H9 (cell line): ENCODE data around the gene DRICH1. TPM values are rescaled to one million over a fixed set of nuclear protein-coding genes. Genes with fewer than 3 reads are reported as not detected.

Source experiments
- DNase-seq: peaks from one replicate; pipeline ENCODE4 v3.0.0-alpha.2; 2017
- H2AFZ ChIP-seq: one replicate; pipeline ENCODE4 v1.6.1; 2013; ENCODE audit warnings: mild to moderate bottlenecking, low read length, control low read depth, moderate library complexity
- H2AK5ac ChIP-seq: 2 replicates; pipeline ENCODE4 v1.6.1; 2013; ENCODE audit warnings: low read length, control low read depth, mixed read lengths; ENCODE audit not compliant: insufficient read length
- H2BK120ac ChIP-seq: one replicate; pipeline ENCODE4 v1.6.1; 2013; ENCODE audit warnings: low read depth, mild to moderate bottlenecking, low read length, control low read depth, inconsistent platforms; ENCODE audit not compliant: poor library complexity, severe bottlenecking
- H2BK12ac ChIP-seq: 2 replicates; pipeline ENCODE4 v1.6.1; 2013; ENCODE audit warnings: low read length, control low read depth, mixed read lengths, low read depth; ENCODE audit not compliant: insufficient read length
- H2BK15ac ChIP-seq: 2 replicates; pipeline ENCODE4 v1.6.1; 2013; ENCODE audit warnings: low read depth, low read length, control low read depth
- H2BK20ac ChIP-seq: one replicate; pipeline ENCODE4 v1.6.1; 2013; ENCODE audit warnings: low read depth, mild to moderate bottlenecking, low read length, control low read depth, inconsistent platforms; ENCODE audit not compliant: poor library complexity, severe bottlenecking
- H2BK5ac ChIP-seq: 2 replicates; pipeline ENCODE4 v1.6.1; 2013; ENCODE audit warnings: low read length, control low read depth, mixed read lengths; ENCODE audit not compliant: insufficient read length
- H3K14ac ChIP-seq: 2 replicates; pipeline ENCODE4 v1.6.1; 2013; ENCODE audit warnings: low read length, control low read depth; ENCODE audit not compliant: insufficient read depth
- H3K18ac ChIP-seq: 2 replicates; pipeline ENCODE4 v1.6.1; 2013; ENCODE audit warnings: low read depth, mild to moderate bottlenecking, mixed read lengths, low read length, control low read depth; ENCODE audit not compliant: insufficient read length
- H3K23ac ChIP-seq: 2 replicates; pipeline ENCODE4 v1.6.1; 2013; ENCODE audit warnings: low read length, control low read depth, mixed read lengths, low read depth; ENCODE audit not compliant: insufficient read length
- H3K23me2 ChIP-seq: 2 replicates; pipeline ENCODE4 v1.6.1; 2013; ENCODE audit warnings: low read depth, mild to moderate bottlenecking, mixed read lengths, low read length, control low read depth; ENCODE audit not compliant: insufficient read length, poor library complexity, severe bottlenecking
- H3K27ac ChIP-seq: 2 replicates; pipeline ENCODE4 v1.5.1; 2013; ENCODE audit warnings: low read length, control low read depth, mixed read lengths, low read depth; ENCODE audit not compliant: insufficient read length
- H3K27me3 ChIP-seq: 2 replicates; pipeline ENCODE4 v1.6.1; 2013; ENCODE audit warnings: low read length, control low read depth, inconsistent platforms; ENCODE audit not compliant: insufficient read depth
- H3K4ac ChIP-seq: 2 replicates; pipeline ENCODE4 v1.6.1; 2013; ENCODE audit warnings: low read depth, mild to moderate bottlenecking, control low read depth, inconsistent platforms, low read length, moderate library complexity
- H3K4me1 ChIP-seq: 2 replicates; pipeline ENCODE4 v1.6.1; 2013; ENCODE audit warnings: low read length, control low read depth, inconsistent platforms; ENCODE audit not compliant: insufficient read depth
- H3K4me2 ChIP-seq: 2 replicates; pipeline ENCODE4 v1.6.1; 2013; ENCODE audit warnings: low read length, control low read depth, mixed read lengths; ENCODE audit not compliant: insufficient read length, insufficient read depth
- H3K56ac ChIP-seq: 2 replicates; pipeline ENCODE4 v1.6.1; 2013; ENCODE audit warnings: low read depth, mild to moderate bottlenecking, mixed read lengths, low read length, control low read depth; ENCODE audit not compliant: insufficient read length
- H3K79me1 ChIP-seq: 2 replicates; pipeline ENCODE4 v1.6.1; 2013; ENCODE audit warnings: low read depth, mild to moderate bottlenecking, moderate library complexity, low read length, control low read depth, inconsistent platforms; ENCODE audit not compliant: insufficient read depth, poor library complexity, severe bottlenecking
- H3K79me2 ChIP-seq: 2 replicates; pipeline ENCODE4 v1.6.1; 2013; ENCODE audit warnings: low read length, control low read depth, inconsistent platforms; ENCODE audit not compliant: insufficient read depth
- H3K9ac ChIP-seq: 2 replicates; pipeline ENCODE4 v1.6.1; 2013; ENCODE audit warnings: low read length, control low read depth, mixed read lengths; ENCODE audit not compliant: insufficient read length; ENCODE audit errors: extremely low read depth
- H3K9me3 ChIP-seq: one replicate; pipeline ENCODE4 v1.6.1; 2013; ENCODE audit warnings: low read depth, low read length, inconsistent platforms; ENCODE audit not compliant: control insufficient read depth
- H3T11ph ChIP-seq: one replicate; pipeline ENCODE4 v1.6.1; 2013; ENCODE audit warnings: mild to moderate bottlenecking, low read length, control low read depth, inconsistent platforms
- H4K20me1 ChIP-seq: one replicate; pipeline ENCODE4 v1.6.1; 2013; ENCODE audit not compliant: control insufficient read depth, insufficient read length, insufficient read depth
- H4K5ac ChIP-seq: 2 replicates; pipeline ENCODE4 v1.6.1; 2013; ENCODE audit warnings: low read depth, mild to moderate bottlenecking, mixed read lengths, low read length, control low read depth; ENCODE audit not compliant: insufficient read length
- H4K8ac ChIP-seq: replicated peaks from 2 replicates; pipeline ENCODE4 v1.6.1; 2013; ENCODE audit warnings: low read length, control low read depth, mixed read lengths, low read depth; ENCODE audit not compliant: insufficient read length
- H4K91ac ChIP-seq: 2 replicates; pipeline ENCODE4 v1.6.1; 2013; ENCODE audit warnings: low read depth, mild to moderate bottlenecking, moderate library complexity, mixed read lengths, low read length, control low read depth; ENCODE audit not compliant: insufficient read length
- H3K27ac Mint-ChIP-seq, 3 experiments: 2 replicates in 2 of 3; 3 replicates in 1 of 3; pipeline ENCODE4 v1.8.0; 2020 to 2021; ENCODE audit warnings: mixed read lengths in 3 of 3, mild to moderate bottlenecking in 1 of 3, moderate library complexity in 1 of 3
- H3K27me3 Mint-ChIP-seq: 2 replicates; pipeline ENCODE4 v1.8.0; 2021; ENCODE audit warnings: low read depth, mild to moderate bottlenecking, moderate library complexity, mixed read lengths
- H3K36me3 Mint-ChIP-seq, 3 experiments: 2 replicates in 2 of 3; 3 replicates in 1 of 3; pipeline ENCODE4 v1.8.0; 2020 to 2021; ENCODE audit warnings: low read depth in 3 of 3, mixed read lengths in 3 of 3; ENCODE audit not compliant: insufficient read depth in 1 of 3
- H3K4me1 Mint-ChIP-seq, 2 experiments: 2 replicates each; pipeline ENCODE4 v1.8.0; 2020; ENCODE audit warnings: mixed read lengths in 2 of 2
- H3K4me3 Mint-ChIP-seq, 2 experiments: 2 replicates in 1 of 2; 3 replicates in 1 of 2; pipeline ENCODE4 v1.8.0; 2020 to 2021; ENCODE audit warnings: mild to moderate bottlenecking in 2 of 2, mixed read lengths in 2 of 2, moderate library complexity in 1 of 2
- H3K9me3 Mint-ChIP-seq, 2 experiments: 2 replicates in 1 of 2; 3 replicates in 1 of 2; pipeline ENCODE4 v1.8.0; 2020; ENCODE audit warnings: mild to moderate bottlenecking in 2 of 2, mixed read lengths in 2 of 2, moderate library complexity in 1 of 2
- WGBS: extraction: QIAGEN DNeasy Blood & Tissue Kit; methylation state at CpG from one replicate; pipeline ENCODE4 v1.1.7; 2013; ENCODE audit warnings: missing lambda C conversion rate, low lambda C conversion rate, mixed read lengths; ENCODE audit not compliant: insufficient read length; ENCODE audit errors: extremely low coverage; 5-methylcytosine and 5-hydroxymethylcytosine counted together
- total RNA-seq: library from RNA; stranded (reverse); gene quantifications from 2 replicates; pipeline ENCODE4 v1.2.1, GENCODE V29; 2021
- TF ChIP-seq, protein P1 (sequence below): fragments of 200-600 bp; sonication (generic); conservative IDR thresholded peaks from 3 replicates; pipeline ENCODE4 v1.8.0; 2021; ENCODE audit warnings: antibody characterized with exemption, mild to moderate bottlenecking

DRICH1 gene
- total RNA-seq, 1 experiment from 2014 or later = not detected

- Histone ChIP-seq H2BK12ac (no peak overlapping the region), H2BK20ac (no peak overlapping the region), H3K14ac (no peak overlapping the region), H2BK15ac (no peak overlapping the region), H3K23me2 (no peaks in the 10 kb centered on the region), H3K9me3 (no peaks in the 10 kb centered on the region), H3K79me2 (no peaks in the 10 kb centered on the region), H4K5ac (no peak overlapping the region), H3K18ac (no peak overlapping the region), H4K8ac (no peak overlapping the region), H3K27ac (no peak overlapping the region), H4K91ac (no peak overlapping the region), H3K4ac (no peak overlapping the region), H2BK5ac (no peak overlapping the region), H3K9ac (no peak overlapping the region), H3K27me3 (no peaks in the 10 kb centered on the region), H2BK120ac (no peak overlapping the region), H3K56ac (no peak overlapping the region), H4K20me1 (no peaks in the 10 kb centered on the region), H3T11ph (no peak overlapping the region), H3K4me2 (no peak overlapping the region), H3K4me1 (no peaks in the 10 kb centered on the region), H2AFZ (no peak overlapping the region), H2AK5ac (no peak overlapping the region), H3K23ac (no peak overlapping the region), H3K79me1 (no peaks in the 10 kb centered on the region)
- DNase-seq = no peak
- Mint-ChIP-seq H3K36me3 (peaks cover 0 to 4% (median 0%) of the 10 kb centered on the region in 3 experiments; a peak in 1 of 7 replicates), H3K27ac (no peak overlapping the region; a peak in 1 of 7 replicates), H3K27me3 (peaks cover 60% of the 10 kb centered on the region), H3K4me3 (no peak overlapping the region), H3K9me3 (peaks cover 3 to 7% of the 10 kb centered on the region in 2 experiments; a peak in 4 of 5 replicates), H3K4me1 (peaks cover 0 to 2% of the 10 kb centered on the region in 2 experiments; a peak in 1 of 4 replicates)
- no CpG with 5 or more reads among the region's 8 CpGs for WGBS
- TF ChIP-seq, protein P1, sequence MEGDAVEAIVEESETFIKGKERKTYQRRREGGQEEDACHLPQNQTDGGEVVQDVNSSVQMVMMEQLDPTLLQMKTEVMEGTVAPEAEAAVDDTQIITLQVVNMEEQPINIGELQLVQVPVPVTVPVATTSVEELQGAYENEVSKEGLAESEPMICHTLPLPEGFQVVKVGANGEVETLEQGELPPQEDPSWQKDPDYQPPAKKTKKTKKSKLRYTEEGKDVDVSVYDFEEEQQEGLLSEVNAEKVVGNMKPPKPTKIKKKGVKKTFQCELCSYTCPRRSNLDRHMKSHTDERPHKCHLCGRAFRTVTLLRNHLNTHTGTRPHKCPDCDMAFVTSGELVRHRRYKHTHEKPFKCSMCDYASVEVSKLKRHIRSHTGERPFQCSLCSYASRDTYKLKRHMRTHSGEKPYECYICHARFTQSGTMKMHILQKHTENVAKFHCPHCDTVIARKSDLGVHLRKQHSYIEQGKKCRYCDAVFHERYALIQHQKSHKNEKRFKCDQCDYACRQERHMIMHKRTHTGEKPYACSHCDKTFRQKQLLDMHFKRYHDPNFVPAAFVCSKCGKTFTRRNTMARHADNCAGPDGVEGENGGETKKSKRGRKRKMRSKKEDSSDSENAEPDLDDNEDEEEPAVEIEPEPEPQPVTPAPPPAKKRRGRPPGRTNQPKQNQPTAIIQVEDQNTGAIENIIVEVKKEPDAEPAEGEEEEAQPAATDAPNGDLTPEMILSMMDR = no peak
These were observed 57.2 kb downstream of the DRICH1 start for GRCh38 chr22:23574877-23575276.
